G401 (cell line): Measurements from ENCODE around the gene SLC39A7. TPM values are rescaled to one million over a fixed set of nuclear protein-coding genes. Genes with fewer than 3 reads are reported as not detected.

Experiments used
- DNase-seq: peaks from one replicate; pipeline ENCODE4 v3.0.0-alpha.2; 2015; ENCODE audit warnings: low spot score
- in situ Hi-C: cut with HindIII; loops from 2 replicates; pipeline ENCODE4 v1.10.0; 2016; ENCODE audit warnings: low sequenced_read_pairs, mixed read lengths
- total RNA-seq: library from RNA; depleted of rRNA; stranded (reverse); fragments of >200 nt; shearing (Covaris generic); gene quantifications from 2 replicates; pipeline ENCODE4 v1.2.3, GENCODE V29; 2014

SLC39A7 gene
- total RNA-seq, 1 experiment from 2014 or later, result 108 TPM

- no peak for DNase-seq
- in situ Hi-C loops, result no loop called here
Observed at GRCh38 chr6:33201935-33202334, 1.3 kb downstream of the SLC39A7 start.

DNA sequence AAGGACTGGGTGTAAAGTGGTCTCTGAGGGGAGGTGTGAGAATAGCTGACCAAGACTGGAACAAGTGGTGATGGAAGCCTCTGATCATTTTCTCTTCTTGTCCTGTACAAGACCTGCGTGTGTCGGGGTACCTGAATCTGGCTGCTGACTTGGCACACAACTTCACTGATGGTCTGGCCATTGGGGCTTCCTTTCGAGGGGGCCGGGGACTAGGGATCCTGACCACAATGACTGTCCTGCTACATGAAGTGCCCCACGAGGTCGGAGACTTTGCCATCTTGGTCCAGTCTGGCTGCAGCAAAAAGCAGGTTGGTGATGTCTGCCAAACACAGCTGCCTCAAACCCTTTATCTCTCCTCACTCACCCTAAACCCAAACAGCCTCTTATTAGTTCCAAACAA, 2.1 kb downstream of the SLC39A7 start:
- in situ Hi-C loops, result no loop called here
- DNase-seq, result no peak

- in situ Hi-C loops, result no loop called here
- no peak for DNase-seq
Observed at GRCh38 chr6:33203443-33204164, 2.9 kb downstream of the SLC39A7 start.

GRCh38 chr6:33204165-33204414, 3.4 kb downstream of the SLC39A7 start:
- DNase-seq, result no peak
- in situ Hi-C loops, result no loop called here

DNA sequence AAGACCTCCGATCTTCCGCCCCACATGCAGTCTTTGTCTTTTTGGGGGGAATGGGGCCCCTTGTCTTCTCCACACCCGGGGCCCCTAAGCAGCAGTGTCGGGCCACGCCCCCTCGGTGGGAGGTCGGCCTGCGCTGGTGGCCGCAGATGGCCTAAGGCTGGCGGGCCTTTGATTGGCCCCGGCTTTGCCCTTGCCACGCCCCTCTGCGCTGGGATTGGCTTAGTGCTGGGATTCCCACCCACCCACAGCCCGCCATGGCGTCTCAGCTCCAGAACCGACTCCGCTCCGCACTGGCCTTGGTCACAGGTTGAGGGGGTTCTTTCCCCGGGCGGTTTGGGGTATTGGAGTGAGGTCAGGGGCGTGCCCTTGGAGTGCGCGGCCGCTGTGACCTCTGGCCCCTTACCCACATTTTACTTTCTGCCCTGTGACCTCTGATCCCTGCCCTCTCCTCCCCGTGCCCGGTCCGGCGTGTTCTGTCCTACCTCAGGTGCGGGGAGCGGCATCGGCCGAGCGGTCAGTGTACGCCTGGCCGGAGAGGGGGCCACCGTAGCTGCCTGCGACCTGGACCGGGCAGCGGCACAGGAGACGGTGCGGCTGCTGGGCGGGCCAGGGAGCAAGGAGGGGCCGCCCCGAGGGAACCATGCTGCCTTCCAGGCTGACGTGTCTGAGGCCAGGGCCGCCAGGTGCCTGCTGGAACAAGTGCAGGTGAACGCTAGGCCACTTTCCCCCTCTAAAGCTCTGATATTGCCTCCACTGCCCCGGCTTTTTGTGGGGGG, 3.9 kb downstream of the SLC39A7 start, which contains the start of gene HSD17B8:
TSS of gene HSD17B8 (plus strand) at position 241 of the 776 bp plus-strand sequence. CDS start at position 255, 14 bp downstream.
- in situ Hi-C loops, result no loop called here
- peak; percentile 93 for DNase-seq

DNA sequence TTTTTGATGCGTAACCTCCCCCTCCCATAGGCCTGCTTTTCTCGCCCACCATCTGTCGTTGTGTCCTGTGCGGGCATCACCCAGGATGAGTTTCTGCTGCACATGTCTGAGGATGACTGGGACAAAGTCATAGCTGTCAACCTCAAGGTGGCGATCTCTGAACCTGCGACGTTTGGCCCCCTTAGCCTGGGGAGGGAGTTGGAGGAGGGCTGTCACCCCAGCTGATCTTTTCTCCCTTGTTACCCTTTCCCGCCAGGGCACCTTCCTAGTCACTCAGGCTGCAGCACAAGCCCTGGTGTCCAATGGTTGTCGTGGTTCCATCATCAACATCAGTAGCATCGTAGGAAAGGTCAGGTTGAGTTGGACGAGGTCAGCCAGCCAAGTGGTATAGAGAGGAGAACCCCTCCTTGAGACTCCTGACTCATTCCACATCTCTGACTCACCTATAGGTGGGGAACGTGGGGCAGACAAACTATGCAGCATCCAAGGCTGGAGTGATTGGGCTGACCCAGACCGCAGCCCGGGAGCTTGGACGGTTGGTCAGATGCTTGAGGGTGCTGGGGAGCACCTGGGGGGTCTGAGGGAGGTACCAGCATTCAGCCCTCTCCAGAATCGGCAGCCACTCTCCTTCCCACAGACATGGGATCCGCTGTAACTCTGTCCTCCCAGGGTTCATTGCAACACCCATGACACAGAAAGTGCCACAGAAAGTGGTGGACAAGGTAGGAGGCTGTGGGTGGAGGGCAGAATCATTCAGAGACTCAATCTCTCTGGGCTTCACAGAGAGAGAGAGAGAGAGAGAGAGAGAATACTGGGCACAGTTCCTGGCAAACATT, 4.7 kb downstream of the SLC39A7 start:
- in situ Hi-C loops, result no loop called here
- DNase-seq, result no peak

DNA sequence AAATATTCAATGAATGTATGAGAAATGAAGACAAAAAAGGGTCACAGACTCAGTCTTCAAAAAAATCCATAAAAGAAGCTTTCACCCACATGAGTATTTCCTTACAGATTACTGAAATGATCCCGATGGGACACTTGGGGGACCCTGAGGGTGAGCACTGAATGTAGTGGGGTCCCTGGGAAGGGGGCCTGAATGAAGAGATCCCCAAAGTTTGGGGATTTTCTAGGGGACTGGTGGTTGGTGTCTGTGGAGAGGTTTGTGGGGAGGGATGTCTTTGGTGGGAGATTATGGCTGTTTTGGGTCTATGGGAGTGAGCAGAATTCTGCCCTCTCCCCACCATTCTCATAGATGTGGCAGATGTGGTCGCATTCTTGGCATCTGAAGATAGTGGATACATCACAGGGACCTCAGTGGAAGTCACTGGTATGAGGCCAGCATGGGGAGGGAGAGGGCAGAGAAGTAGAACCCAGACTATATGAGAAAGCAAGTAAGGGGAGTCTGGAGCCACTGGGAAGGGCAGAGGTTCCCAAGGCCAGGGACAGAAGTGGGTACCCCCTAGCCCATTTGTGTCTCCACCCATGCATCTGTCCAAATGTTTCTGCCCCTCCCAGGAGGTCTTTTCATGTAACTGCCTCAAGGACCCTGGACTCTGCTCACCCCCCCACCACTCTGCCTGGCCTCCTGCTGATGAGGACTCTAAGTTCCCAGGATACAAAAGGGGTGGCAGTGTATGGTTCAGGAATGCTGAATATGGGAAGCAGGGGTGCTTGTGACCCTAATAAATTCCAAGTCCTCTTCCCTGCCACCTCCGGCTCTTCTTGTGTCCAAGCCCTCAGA, 5.6 kb downstream of the SLC39A7 start:
- no peak for DNase-seq
- in situ Hi-C loops, result no loop called here

GRCh38 chr6:33206864-33207551, 6.3 kb downstream of the SLC39A7 start:
- in situ Hi-C loops, result no loop called here
- DNase-seq, result no peak

GRCh38 chr6:33207552-33208090, 7.0 kb downstream of the SLC39A7 start:
- DNase-seq, result peak; percentile 29
- in situ Hi-C loops, result no loop called here

DNA sequence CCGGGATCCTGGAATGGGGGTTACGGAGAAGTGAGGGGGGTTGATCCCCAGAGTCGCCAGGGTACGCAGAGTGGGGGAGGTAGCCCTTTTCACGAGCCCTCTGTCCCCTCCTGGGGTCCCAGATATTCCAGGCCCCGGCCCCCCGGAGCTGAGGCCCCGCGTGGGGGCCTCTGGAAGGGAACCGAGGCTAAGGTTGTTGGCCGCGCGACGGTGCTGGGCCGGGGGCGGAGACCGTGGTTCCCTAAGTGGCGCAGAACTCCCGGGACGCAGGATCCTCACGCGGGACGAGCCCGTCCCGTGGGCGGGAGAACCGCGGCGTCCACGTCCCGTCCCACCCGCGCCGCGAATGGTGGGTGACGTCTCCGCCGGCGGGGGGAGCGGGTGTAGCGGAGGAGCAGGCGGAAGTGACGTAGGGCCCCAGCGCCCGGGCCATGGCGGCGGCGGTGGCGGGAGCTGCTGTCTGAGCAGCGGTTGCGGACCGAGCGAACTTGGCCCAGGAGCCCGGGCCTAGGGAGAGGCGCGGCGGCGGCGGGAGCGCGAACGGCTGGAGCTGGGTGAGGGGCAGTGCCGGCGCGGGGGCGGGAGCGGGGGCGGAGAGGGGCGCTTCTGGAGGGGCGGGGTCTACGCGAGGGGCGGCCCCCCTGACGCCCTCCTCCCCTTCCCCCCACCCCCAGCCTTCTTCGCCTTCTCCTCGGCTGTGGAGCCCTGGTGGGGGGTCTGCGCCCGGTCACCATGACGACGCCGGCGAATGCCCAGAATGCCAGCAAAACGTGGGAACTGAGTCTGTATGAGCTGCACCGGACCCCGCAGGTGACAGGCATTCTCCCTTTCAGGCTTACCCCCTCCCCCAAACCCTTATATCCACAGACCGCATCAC, 7.7 kb downstream of the SLC39A7 start, which contains the start of gene RING1:
TSS of gene RING1 (plus strand) at position 410 of the 877 bp plus-strand sequence. CDS start at position 733, 323 bp downstream.
- in situ Hi-C loops, result no loop called here
- peak; percentile 83 for DNase-seq

GRCh38 chr6:33209856-33210255, 9.2 kb downstream of the SLC39A7 start:
- in situ Hi-C loops, result no loop called here
- DNase-seq, result no peak

DNA sequence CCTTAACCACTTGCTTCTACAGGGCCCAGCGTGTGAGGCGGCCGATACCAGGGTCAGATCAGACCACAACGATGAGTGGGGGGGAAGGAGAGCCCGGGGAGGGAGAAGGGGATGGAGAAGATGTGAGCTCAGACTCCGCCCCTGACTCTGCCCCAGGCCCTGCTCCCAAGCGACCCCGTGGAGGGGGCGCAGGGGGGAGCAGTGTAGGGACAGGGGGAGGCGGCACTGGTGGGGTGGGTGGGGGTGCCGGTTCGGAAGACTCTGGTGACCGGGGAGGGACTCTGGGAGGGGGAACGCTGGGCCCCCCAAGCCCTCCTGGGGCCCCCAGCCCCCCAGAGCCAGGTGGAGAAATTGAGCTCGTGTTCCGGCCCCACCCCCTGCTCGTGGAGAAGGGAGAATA, 10.5 kb downstream of the SLC39A7 start:
- no peak for DNase-seq
- in situ Hi-C loops, result no loop called here

- in situ Hi-C loops, result no loop called here
- no peak for DNase-seq
Observed at GRCh38 chr6:33211666-33212422, 11.2 kb downstream of the SLC39A7 start.

DNA sequence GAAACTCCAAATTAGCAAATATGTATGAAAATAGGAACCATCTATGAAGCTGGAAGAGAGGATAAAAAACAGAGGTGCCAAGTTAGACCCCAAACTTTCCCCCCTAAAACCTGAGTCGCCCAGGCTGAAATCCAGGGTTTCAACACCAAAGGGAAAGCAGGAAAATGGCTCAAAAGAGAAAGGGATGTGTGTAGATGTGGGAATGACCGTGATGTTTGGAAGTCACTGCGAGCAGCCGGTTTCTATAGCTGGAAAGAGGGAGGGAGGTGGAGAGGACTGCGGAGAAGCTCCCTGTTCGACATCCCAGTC, 12.1 kb downstream of the SLC39A7 start:
- in situ Hi-C loops, result no loop called here
- DNase-seq, result no peak

- DNase-seq, result peak; percentile 14
Observed at GRCh38 chr6:33213166-33213988, 12.7 kb downstream of the SLC39A7 start.

DNA sequence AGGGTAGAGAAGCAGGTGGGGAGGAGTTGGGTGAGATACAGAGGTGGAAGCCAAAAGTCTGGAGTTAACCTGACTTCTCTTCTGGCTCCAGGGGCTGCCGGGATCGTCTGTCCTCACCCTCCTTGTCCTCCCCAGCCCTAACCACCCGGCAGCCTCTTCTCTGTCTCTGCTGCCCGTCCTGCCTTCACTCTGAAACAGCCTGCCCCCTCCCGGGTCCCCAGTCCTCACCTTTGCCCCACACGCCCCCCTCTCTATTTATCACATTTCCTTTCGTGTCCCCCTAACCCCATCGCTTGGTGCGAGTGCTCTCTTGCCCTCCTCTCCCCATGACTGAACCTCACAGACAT, 13.3 kb downstream of the SLC39A7 start:
- no peak for DNase-seq
- in situ Hi-C loops, result no loop called here

More at GRCh38 chr6:33213166-33213988, 12.7 kb downstream of the SLC39A7 start:
- in situ Hi-C loops, result no loop called here
